HG03571 (cell line): ENCODE data around the gene SUSD1.

ENCODE experiments used
- ATAC-seq: cut with Tn5 transposase; IDR thresholded peaks from one replicate; pipeline ENCODE4 v1.9.1; 2021; ENCODE audit not compliant: unreplicated experiment

The SUSD1 gene

GRCh38 chr9:112044881-112045280 is 130.2 kb downstream of the SUSD1 start:
- no peak for ATAC-seq

- ATAC-seq: no peak
Measured at GRCh38 chr9:112044186-112044585, 130.9 kb downstream of the SUSD1 start.

GRCh38 chr9:112043423-112043822 is 131.7 kb downstream of the SUSD1 start:
- ATAC-seq: no peak

GRCh38 chr9:112042769-112043168 is 132.3 kb downstream of the SUSD1 start:
- no peak for ATAC-seq

- ATAC-seq: no peak
Measured at GRCh38 chr9:112042244-112042638, 132.9 kb downstream of the SUSD1 start.

GRCh38 chr9:112041536-112042243 is 133.4 kb downstream of the SUSD1 start:
- no peak for ATAC-seq

- ATAC-seq: no peak
Measured at GRCh38 chr9:112041199-112041535, 133.9 kb downstream of the SUSD1 start.

- no peak for ATAC-seq
Measured at GRCh38 chr9:112038017-112038408, 137.1 kb downstream of the SUSD1 start.

- ATAC-seq: peak; percentile 45
Measured at GRCh38 chr9:112037281-112038016, 137.6 kb downstream of the SUSD1 start.

- no peak for ATAC-seq
Measured at GRCh38 chr9:112035166-112035826, 139.8 kb downstream of the SUSD1 start.

- ATAC-seq: no peak
Measured at GRCh38 chr9:112034216-112034611, 140.9 kb downstream of the SUSD1 start.

GRCh38 chr9:112033237-112034215 is 141.6 kb downstream of the SUSD1 start:
- no peak for ATAC-seq

- ATAC-seq: no peak
Measured at GRCh38 chr9:112032743-112033142, 142.4 kb downstream of the SUSD1 start.

GRCh38 chr9:112032009-112032408 is 143.1 kb downstream of the SUSD1 start:
- ATAC-seq: peak; percentile 47

GRCh38 chr9:112031400-112031799 is 143.7 kb downstream of the SUSD1 start:
- ATAC-seq: no peak

GRCh38 chr9:112029921-112030444 is 145.1 kb downstream of the SUSD1 start:
- ATAC-seq: no peak

- peak; percentile 38 for ATAC-seq
Measured at GRCh38 chr9:112028242-112029221, 146.6 kb downstream of the SUSD1 start.

- no peak for ATAC-seq
Measured at GRCh38 chr9:112025850-112026249, 149.2 kb downstream of the SUSD1 start.

- ATAC-seq: no peak
Measured at GRCh38 chr9:112021742-112022141, 153.4 kb downstream of the SUSD1 start.
